ENCODE results near the gene RPS4Y1.

The RPS4Y1 gene

GRCh38 chrY:2885880-2886279 is 44.5 kb downstream of the RPS4Y1 start:
- no peak for DNase-seq

- DNase-seq: peak; percentile 23 to 44
Observed at GRCh38 chrY:2887386-2887785, 46.0 kb downstream of the RPS4Y1 start.

- DNase-seq: peak in 1 of 2 donors; percentile 12
Observed at GRCh38 chrY:2887955-2888354, 46.6 kb downstream of the RPS4Y1 start.

GRCh38 chrY:2893471-2893870 is 52.1 kb downstream of the RPS4Y1 start:
- DNase-seq: peak; percentile 34 to 41

GRCh38 chrY:2896050-2896449 is 54.6 kb downstream of the RPS4Y1 start:
- DNase-seq: no peak

GRCh38 chrY:2907356-2907755 is 66.0 kb downstream of the RPS4Y1 start:
- no peak for DNase-seq

- peak; percentile 41 to 44 for DNase-seq
Observed at GRCh38 chrY:2913066-2913815, 71.8 kb downstream of the RPS4Y1 start.

Measured in inflammatory macrophage (primary cell).